ENCODE results near the gene ZNF276.

GRCh38 chr16:89729293-89729692, 8.0 kb downstream of the ZNF276 start:
- TF ChIP-seq CTCF (conservative IDR thresholded peaks at IDR 0.05 in 1 of 2, IDR thresholded peaks at IDR 0.05 in 1 of 2; ENCODE audit: low read depth in 1 of 2, low read length in 2 of 2): no peak
- no peak for TF ChIP-seq EZH2 (IDR thresholded peaks at IDR 0.05; ENCODE audit: low read length, missing control alignments)
